ENCODE results near the gene OAS2.
A peak's percentile ranks its signal among the peaks of the same experiment; 100 is the strongest.

The OAS2 gene

GRCh38 chr12:112978163-112979040 is at the start of gene OAS2:
Gene OAS2 (plus strand): TSS chr12:112978519. CDS start chr12:112978609, 90 bp downstream.
- DNase-seq: peak; percentile 45

GRCh38 chr12:112928978-112929377 is 49.3 kb upstream of the OAS2 start:
- no peak for DNase-seq

- no peak for DNase-seq
Observed at GRCh38 chr12:112929715-112930114, 48.6 kb upstream of the OAS2 start.

GRCh38 chr12:112930350-112930749 is 48.0 kb upstream of the OAS2 start:
- no peak for DNase-seq

GRCh38 chr12:112932485-112933128 is 45.7 kb upstream of the OAS2 start:
- no peak for DNase-seq

- DNase-seq: no peak
Observed at GRCh38 chr12:112933129-112933505, 45.2 kb upstream of the OAS2 start.

- DNase-seq: no peak
Observed at GRCh38 chr12:112936264-112936663, 42.1 kb upstream of the OAS2 start.

- no peak for DNase-seq
Observed at GRCh38 chr12:112936927-112937326, 41.4 kb upstream of the OAS2 start.

GRCh38 chr12:112937741-112938719 is 40.3 kb upstream of the OAS2 start, which contains the start of gene OAS3:
Gene OAS3 (plus strand): TSS chr12:112938474. CDS start chr12:112938531, 57 bp downstream.
- DNase-seq: peak; percentile 61

- peak; percentile 17 for DNase-seq
Observed at GRCh38 chr12:112938751-112939150, 39.6 kb upstream of the OAS2 start.

GRCh38 chr12:112939761-112940381 is 38.4 kb upstream of the OAS2 start:
- no peak for DNase-seq

- no peak for DNase-seq
Observed at GRCh38 chr12:112941528-112942335, 36.6 kb upstream of the OAS2 start.

- DNase-seq: no peak
Observed at GRCh38 chr12:112942572-112942971, 35.7 kb upstream of the OAS2 start.

GRCh38 chr12:112944024-112944690 is 34.2 kb upstream of the OAS2 start:
- DNase-seq: no peak

GRCh38 chr12:112945515-112945914 is 32.8 kb upstream of the OAS2 start:
- DNase-seq: no peak

- no peak for DNase-seq
Observed at GRCh38 chr12:112946236-112947000, 31.9 kb upstream of the OAS2 start.

- no peak for DNase-seq
Observed at GRCh38 chr12:112947314-112947713, 31.0 kb upstream of the OAS2 start.

GRCh38 chr12:112947761-112948160 is 30.6 kb upstream of the OAS2 start:
- DNase-seq: no peak

- no peak for DNase-seq
Observed at GRCh38 chr12:112948806-112949205, 29.5 kb upstream of the OAS2 start.

- DNase-seq: no peak
Observed at GRCh38 chr12:112950701-112951100, 27.6 kb upstream of the OAS2 start.
